HG02678 (cell line): ENCODE measurements around the gene TANC1.
"Not testable (repeated sequence)": the region's sequence is repeated elsewhere in the genome, so short reads cannot be mapped to it uniquely, and the experiment has no call there.

ENCODE experiments used
- ATAC-seq: cut with Tn5 transposase; IDR thresholded peaks from one replicate; pipeline ENCODE4 v1.9.1; 2021; ENCODE audit warnings: mild to moderate bottlenecking, moderate library complexity; ENCODE audit not compliant: unreplicated experiment

TANC1 gene

GRCh38 chr2:159022019-159022418 is 53.6 kb downstream of the TANC1 start:
- ATAC-seq: no peak

GRCh38 chr2:159026170-159026569 is 57.7 kb downstream of the TANC1 start:
- ATAC-seq: no peak

GRCh38 chr2:159028776-159029175 is 60.3 kb downstream of the TANC1 start:
- no peak for ATAC-seq

- ATAC-seq: no peak
These were observed 61.5 kb downstream of the TANC1 start for GRCh38 chr2:159029936-159030335.

- ATAC-seq: no peak
These were observed 62.4 kb downstream of the TANC1 start for GRCh38 chr2:159030674-159031380.

- no peak for ATAC-seq
These were observed 63.7 kb downstream of the TANC1 start for GRCh38 chr2:159032146-159032545.

- ATAC-seq: no peak
These were observed 64.1 kb downstream of the TANC1 start for GRCh38 chr2:159032580-159032979.

GRCh38 chr2:159034713-159035112 is 66.3 kb downstream of the TANC1 start:
- no peak for ATAC-seq

- no peak for ATAC-seq
These were observed 67.5 kb downstream of the TANC1 start for GRCh38 chr2:159035790-159036411.

GRCh38 chr2:159036461-159036860 is 68.0 kb downstream of the TANC1 start:
- ATAC-seq: not testable (repeated sequence)

- ATAC-seq: not testable (repeated sequence)
These were observed 72.9 kb downstream of the TANC1 start for GRCh38 chr2:159041328-159041727.

GRCh38 chr2:159042115-159042850 is 73.8 kb downstream of the TANC1 start:
- no peak for ATAC-seq

GRCh38 chr2:159043710-159044109 is 75.3 kb downstream of the TANC1 start:
- no peak for ATAC-seq

- ATAC-seq: no peak
These were observed 76.4 kb downstream of the TANC1 start for GRCh38 chr2:159044804-159045286.

- no peak for ATAC-seq
These were observed 77.4 kb downstream of the TANC1 start for GRCh38 chr2:159045545-159046454.

GRCh38 chr2:159046966-159047365 is 78.5 kb downstream of the TANC1 start:
- ATAC-seq: no peak

GRCh38 chr2:159050426-159050825 is 82.0 kb downstream of the TANC1 start:
- no peak for ATAC-seq

GRCh38 chr2:159051133-159051532 is 82.7 kb downstream of the TANC1 start:
- ATAC-seq: no peak

GRCh38 chr2:159051661-159052060 is 83.2 kb downstream of the TANC1 start:
- no peak for ATAC-seq

- no peak for ATAC-seq
These were observed 83.7 kb downstream of the TANC1 start for GRCh38 chr2:159052157-159052601.
